Stimulated activated CD8-positive, alpha-beta memory T cell treated with anti-CD3 and anti-CD28 coated beads, Interleukin-7, amount 100 ng/mL, for 48 hours (primary cell): ENCODE measurements around the gene TRPM5.

Experiments used
- DNase-seq, 2 donors: peaks; one replicate each; pipeline ENCODE4 v3.0.0-alpha.2; 2020; ENCODE audit warnings: low read depth in 1 of 2; ENCODE audit errors: extremely low read depth in 1 of 2

Gene TRPM5

GRCh38 chr11:2459016-2459725 lies 14.9 kb upstream of the TRPM5 start:
- DNase-seq = no peak

- DNase-seq = no peak
Measured at GRCh38 chr11:2458321-2458720, 14.0 kb upstream of the TRPM5 start.

- DNase-seq = no peak
Measured at GRCh38 chr11:2453436-2453835, 9.1 kb upstream of the TRPM5 start.

GRCh38 chr11:2452321-2453012 lies 8.2 kb upstream of the TRPM5 start:
- DNase-seq = no peak

GRCh38 chr11:2451916-2452315 lies 7.6 kb upstream of the TRPM5 start:
- DNase-seq = no peak

- DNase-seq = no peak
Measured at GRCh38 chr11:2451336-2451735, 7.0 kb upstream of the TRPM5 start.

GRCh38 chr11:2450321-2451041 lies 6.2 kb upstream of the TRPM5 start:
- no peak for DNase-seq

GRCh38 chr11:2449548-2450320 lies 5.4 kb upstream of the TRPM5 start:
- DNase-seq = no peak

GRCh38 chr11:2448661-2449547 lies 4.6 kb upstream of the TRPM5 start:
- no peak for DNase-seq

GRCh38 chr11:2447951-2448650 lies 3.8 kb upstream of the TRPM5 start:
- no peak for DNase-seq

- DNase-seq = no peak
Measured at GRCh38 chr11:2447253-2447950, 3.1 kb upstream of the TRPM5 start.

- DNase-seq = no peak
Measured at GRCh38 chr11:2446590-2447252, 2.4 kb upstream of the TRPM5 start.

GRCh38 chr11:2445746-2446551 lies 1.6 kb upstream of the TRPM5 start:
- no peak for DNase-seq

GRCh38 chr11:2444821-2445745 lies 769 bp upstream of the TRPM5 start, which contains the start of gene KCNQ1:
TSS of gene KCNQ1 (plus strand) at chr11:2445008. CDS start at chr11:2445099, 91 bp downstream.
- no peak for DNase-seq

GRCh38 chr11:2443406-2443805 lies 908 bp downstream of the TRPM5 start:
- DNase-seq = no peak

GRCh38 chr11:2442589-2442988 lies 1.7 kb downstream of the TRPM5 start:
- no peak for DNase-seq
